OCI-LY7 (cell line): ENCODE measurements around the gene CACNG8. TPM values are rescaled to one million over a fixed set of nuclear protein-coding genes. Genes with fewer than 3 reads are reported as not detected.
A peak's percentile ranks its signal among the peaks of the same experiment; 100 is the strongest.

Experiments used
- Bru-seq: library from RNA; stranded (reverse); fragments of 400-500 nt; gene quantifications from one replicate; lab custom pipeline; 2021; lab: Mats Ljungman, UMichigan
- BruChase-seq, 2 experiments: library from RNA; stranded (reverse); fragments of 400-500 nt; gene quantifications; one replicate each; lab custom pipeline; 2021; lab: Mats Ljungman, UMichigan
- BruUV-seq: library from RNA; stranded (reverse); fragments of 400-500 nt; replicated peaks from 2 replicates; lab custom pipeline; 2021; lab: Mats Ljungman, UMichigan
- CTCF ChIA-PET: fragments of 300-600 bp; sonication (Branson Sonifier 250); formaldehyde crosslinking; loops from one replicate; lab custom pipeline; 2022; ENCODE audit warnings: antibody characterized with exemption; ENCODE audit not compliant: unreplicated experiment; lab: Charles Lee
- POLR2A ChIA-PET: fragments of 300-600 bp; sonication (Branson Sonifier 250); formaldehyde crosslinking; loops from one replicate; lab custom pipeline; 2022; ENCODE audit warnings: antibody characterized with exemption; lab: Charles Lee
- DNase-seq: peaks from one replicate; pipeline ENCODE4 v3.0.0-alpha.2; 2015; ENCODE audit warnings: low spot score
- H2AFZ ChIP-seq: fragments of 200-600 bp; sonication (generic), shearing (Covaris generic); 2 replicates; pipeline ENCODE4 v1.6.1; 2014; ENCODE audit warnings: mild to moderate bottlenecking, antibody characterized with exemption, low read length, moderate library complexity
- H3K27ac ChIP-seq: fragments of 200-600 bp; sonication (generic); 2 replicates; pipeline ENCODE4 v1.5.1; 2014; ENCODE audit warnings: mixed run types, low read depth, mild to moderate bottlenecking, moderate library complexity, low read length, inconsistent platforms; ENCODE audit not compliant: poor library complexity, severe bottlenecking
- H3K36me3 ChIP-seq: fragments of 200-600 bp; sonication (generic); 2 replicates; pipeline ENCODE4 v1.6.1; 2014; ENCODE audit warnings: mild to moderate bottlenecking, antibody characterized with exemption, low read length, moderate library complexity, mixed read lengths; ENCODE audit not compliant: insufficient read depth
- H3K4me1 ChIP-seq: fragments of 200-600 bp; sonication (generic); 2 replicates; pipeline ENCODE4 v1.5.1; 2014; ENCODE audit warnings: mild to moderate bottlenecking, low read length; ENCODE audit not compliant: insufficient read depth, poor library complexity, severe bottlenecking
- H3K4me2 ChIP-seq: fragments of 200-600 bp; sonication (generic); 2 replicates; pipeline ENCODE4 v1.6.1; 2014; ENCODE audit warnings: mild to moderate bottlenecking, low read length
- H3K4me3 ChIP-seq: fragments of 200-600 bp; sonication (generic); 2 replicates; pipeline ENCODE4 v1.5.1; 2014; ENCODE audit warnings: mild to moderate bottlenecking, low read depth, low read length; ENCODE audit not compliant: poor library complexity, severe bottlenecking
- H3K79me2 ChIP-seq: fragments of 200-600 bp; sonication (generic); 2 replicates; pipeline ENCODE4 v1.6.1; 2016; ENCODE audit warnings: low read depth, mild to moderate bottlenecking, low read length, moderate library complexity, mixed read lengths; ENCODE audit not compliant: insufficient read depth
- H3K9me2 ChIP-seq: fragments of 200-600 bp; sonication (generic); 2 replicates; pipeline ENCODE4 v1.6.1; 2016; ENCODE audit warnings: mild to moderate bottlenecking, low read length, mixed read lengths; ENCODE audit not compliant: insufficient read depth
- H3K9me3 ChIP-seq: fragments of 200-600 bp; sonication (generic); 2 replicates; pipeline ENCODE4 v1.6.1; 2014; ENCODE audit warnings: mild to moderate bottlenecking, mixed run types, low read length, mixed read lengths
- H4K20me1 ChIP-seq: fragments of 200-600 bp; sonication (generic); 2 replicates; pipeline ENCODE4 v1.6.1; 2014; ENCODE audit warnings: mild to moderate bottlenecking, antibody characterized with exemption, low read length, moderate library complexity, mixed read lengths; ENCODE audit not compliant: insufficient read depth
- CTCF ChIP-seq: fragments of 200-600 bp; sonication (generic); conservative IDR thresholded peaks from 2 replicates; pipeline ENCODE4 v1.5.1; 2014; ENCODE audit warnings: mild to moderate bottlenecking, antibody characterized with exemption, low read length, moderate library complexity, mixed read lengths
- EZH2phosphoT487 ChIP-seq: fragments of 200-600 bp; sonication (generic); IDR thresholded peaks from 2 replicates; pipeline ENCODE4 v1.6.1; 2018; ENCODE audit warnings: low read depth, borderline replicate concordance, mild to moderate bottlenecking, mixed run types, antibody characterized with exemption, low read length, moderate library complexity, mixed read lengths
- intact Hi-C: fragments of 100-400 bp; cut with micrococcal nuclease; formaldehyde crosslinking; loops from one replicate; pipeline ENCODE4 v1.10.0; 2022; ENCODE audit not compliant: unreplicated experiment
- long read RNA-seq: library from polyadenylated mRNA; stranded (forward); transcript quantifications from one replicate; pipeline ENCODE4 v2.0.0, GENCODE V29; 2022
- total RNA-seq, 2 experiments: library from RNA; depleted of rRNA in 1 of 2; stranded (reverse); fragments of >200 nt in 1 of 2; shearing (Covaris generic) in 1 of 2; gene quantifications; 2 replicates each; pipeline ENCODE4 v1.2.3, GENCODE V29; 2014 to 2022

The CACNG8 gene
- not detected in 2 replicates for total RNA-seq (2014; rRNA removed; shearing (Covaris generic))
- not detected in 2 replicates for total RNA-seq (2022)
- Bru-seq, nascent RNA, result not detected
- percentile 5 among the genes with signal in this experiment for BruChase-seq, experiment 1, labeled RNA remaining after a 6-hour chase
- percentile 8 among the genes with signal in this experiment for BruChase-seq, experiment 2, labeled RNA remaining after a 2-hour chase
- long read RNA-seq, result 0 reads

DNA sequence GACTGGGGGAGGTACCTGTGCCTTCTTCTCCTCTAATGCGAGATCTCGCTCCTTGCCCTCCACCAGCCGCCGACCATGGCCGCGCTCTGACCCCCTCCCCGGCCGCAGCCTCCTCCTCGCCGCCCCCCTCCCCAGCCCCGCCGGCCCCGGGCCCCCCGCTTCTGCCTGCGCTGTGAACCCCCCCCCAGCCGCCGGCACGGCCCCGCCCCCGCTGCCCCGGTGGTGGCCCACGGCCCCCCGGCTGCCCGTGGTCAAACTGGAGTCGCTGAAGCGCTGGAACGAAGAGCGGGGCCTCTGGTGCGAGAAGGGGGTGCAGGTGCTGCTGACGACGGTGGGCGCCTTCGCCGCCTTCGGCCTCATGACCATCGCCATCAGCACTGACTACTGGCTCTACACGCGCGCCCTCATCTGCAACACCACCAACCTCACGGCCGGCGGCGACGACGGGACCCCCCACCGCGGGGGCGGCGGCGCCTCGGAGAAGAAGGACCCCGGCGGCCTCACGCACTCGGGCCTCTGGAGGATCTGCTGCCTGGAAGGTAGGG, at the start of gene CACNG8:
Gene CACNG8 (plus strand): TSS at position 51 of the 545 bp plus-strand sequence.
- Histone ChIP-seq H3K36me3 (no peaks in the 10 kb centered on the region), H2AFZ (no peak within 1 kb of the TSS), H3K27ac (no peak within 1 kb of the TSS), H4K20me1 (no peaks in the 10 kb centered on the region), H3K4me3 (no peak within 1 kb of the TSS), H3K4me2 (no peak within 1 kb of the TSS), H3K9me3 (no peaks in the 10 kb centered on the region), H3K79me2 (no peaks in the 10 kb centered on the region), H3K4me1 (no peaks in the 10 kb centered on the region), H3K9me2 (no peaks in the 10 kb centered on the region)
- no peak for DNase-seq
- no TSS peak for BruUV-seq
- CTCF ChIA-PET, result no interaction called here
- intact Hi-C loops, result no loop called here
- TF ChIP-seq EZH2phosphoT487, result no peak
- no peak for TF ChIP-seq CTCF
- POLR2A ChIA-PET, result no interaction called here

- H3K4me3 ChIP-seq, result no peak overlapping the region
- POLR2A ChIA-PET, result no interaction called here
- H3K36me3 ChIP-seq, result no peaks in the 10 kb centered on the region
- H4K20me1 ChIP-seq, result no peaks in the 10 kb centered on the region
- no peak overlapping the region for H3K27ac ChIP-seq
- no peaks in the 10 kb centered on the region for H3K9me2 ChIP-seq
- H2AFZ ChIP-seq, result no peak overlapping the region
- no peak overlapping the region for H3K4me2 ChIP-seq
- no peak for TF ChIP-seq EZH2phosphoT487
- TF ChIP-seq CTCF, result no peak
- H3K4me1 ChIP-seq, result no peaks in the 10 kb centered on the region
- DNase-seq, result peak; percentile 8
- no peaks in the 10 kb centered on the region for H3K9me3 ChIP-seq
- BruUV-seq, result no TSS peak
- H3K79me2 ChIP-seq, result no peaks in the 10 kb centered on the region
- CTCF ChIA-PET, result no interaction called here
- intact Hi-C loops, result no loop called here
Observed at GRCh38 chr19:53915000-53915399, 47.7 kb upstream of the CACNG8 start.

GRCh38 chr19:53916004-53916403, 46.7 kb upstream of the CACNG8 start:
- H2AFZ ChIP-seq, result no peak overlapping the region
- no peak overlapping the region for H3K4me2 ChIP-seq
- no peaks in the 10 kb centered on the region for H4K20me1 ChIP-seq
- no peak for TF ChIP-seq CTCF
- TF ChIP-seq EZH2phosphoT487, result no peak
- BruUV-seq, result no TSS peak
- H3K9me3 ChIP-seq, result no peaks in the 10 kb centered on the region
- CTCF ChIA-PET, result no interaction called here
- intact Hi-C loops, result no loop called here
- H3K79me2 ChIP-seq, result no peaks in the 10 kb centered on the region
- H3K27ac ChIP-seq, result no peak overlapping the region
- DNase-seq, result no peak
- no peaks in the 10 kb centered on the region for H3K4me1 ChIP-seq
- no peak overlapping the region for H3K4me3 ChIP-seq
- H3K9me2 ChIP-seq, result no peaks in the 10 kb centered on the region
- POLR2A ChIA-PET, result interaction anchor here (0.7 kb wide), 1 partner anchor 73 kb away, joined by 3 read pairs; no protein-coding TSS in a partner anchor
- no peaks in the 10 kb centered on the region for H3K36me3 ChIP-seq
